ENCODE measurements around the gene MICALL2.

MICALL2 gene

GRCh38 chr7:1388021-1388702 is 71.1 kb downstream of the MICALL2 start:
- DNase-seq, result no peak

- no peak for DNase-seq
Measured at GRCh38 chr7:1387261-1387660, 72.0 kb downstream of the MICALL2 start.

- DNase-seq, result no peak
Measured at GRCh38 chr7:1386623-1387220, 72.5 kb downstream of the MICALL2 start.

GRCh38 chr7:1385809-1386622 is 73.3 kb downstream of the MICALL2 start:
- DNase-seq, result no peak

- DNase-seq, result no peak
Measured at GRCh38 chr7:1385086-1385808, 74.0 kb downstream of the MICALL2 start.
